ENCODE data around the gene SLC5A7.

The SLC5A7 gene

DNA sequence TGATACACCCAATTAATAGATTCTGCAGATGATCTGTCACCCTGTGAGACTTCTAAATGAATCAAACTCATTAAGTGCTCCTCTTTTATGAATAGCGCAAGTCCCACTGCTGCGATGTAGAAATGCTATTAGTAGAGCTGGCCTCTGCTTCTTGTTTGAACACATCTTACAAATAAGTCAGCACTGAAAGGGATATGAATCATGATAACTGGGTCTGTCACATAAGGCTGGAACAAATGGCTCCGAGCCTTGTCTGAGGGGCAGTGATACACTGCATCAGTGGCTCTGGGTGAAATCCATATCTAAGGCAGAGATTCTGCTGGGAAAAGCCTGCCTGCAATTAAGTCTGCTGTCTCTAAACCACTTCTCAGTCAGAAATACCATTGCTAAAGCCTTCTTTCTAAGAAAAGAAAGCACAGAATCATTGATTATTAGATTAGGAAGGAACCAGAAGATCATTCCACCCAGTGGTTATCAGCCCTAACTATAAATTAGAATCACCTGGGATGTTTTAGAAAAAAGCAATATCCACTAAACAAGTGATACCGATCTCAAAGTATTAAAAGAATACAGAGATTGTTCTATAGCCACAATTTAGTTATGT lies 75.2 kb downstream of the SLC5A7 start:
- no peak overlapping the region for H3K27ac ChIP-seq
- H3K4me1 ChIP-seq (ENCODE audit: control insufficient read depth in 1 of 2, insufficient read depth in 1 of 2, low read depth in 1 of 2, low read length in 1 of 2) = no peaks in the 10 kb centered on the region
- no peak overlapping the region for H3K4me3 ChIP-seq (ENCODE audit: low read depth in 1 of 2, low read length in 1 of 2)
- H3K9me3 ChIP-seq = no peaks in the 10 kb centered on the region
- no peaks in the 10 kb centered on the region for H3K27me3 ChIP-seq
- H3K36me3 ChIP-seq = no peaks in the 10 kb centered on the region
- TF ChIP-seq, protein P1, sequence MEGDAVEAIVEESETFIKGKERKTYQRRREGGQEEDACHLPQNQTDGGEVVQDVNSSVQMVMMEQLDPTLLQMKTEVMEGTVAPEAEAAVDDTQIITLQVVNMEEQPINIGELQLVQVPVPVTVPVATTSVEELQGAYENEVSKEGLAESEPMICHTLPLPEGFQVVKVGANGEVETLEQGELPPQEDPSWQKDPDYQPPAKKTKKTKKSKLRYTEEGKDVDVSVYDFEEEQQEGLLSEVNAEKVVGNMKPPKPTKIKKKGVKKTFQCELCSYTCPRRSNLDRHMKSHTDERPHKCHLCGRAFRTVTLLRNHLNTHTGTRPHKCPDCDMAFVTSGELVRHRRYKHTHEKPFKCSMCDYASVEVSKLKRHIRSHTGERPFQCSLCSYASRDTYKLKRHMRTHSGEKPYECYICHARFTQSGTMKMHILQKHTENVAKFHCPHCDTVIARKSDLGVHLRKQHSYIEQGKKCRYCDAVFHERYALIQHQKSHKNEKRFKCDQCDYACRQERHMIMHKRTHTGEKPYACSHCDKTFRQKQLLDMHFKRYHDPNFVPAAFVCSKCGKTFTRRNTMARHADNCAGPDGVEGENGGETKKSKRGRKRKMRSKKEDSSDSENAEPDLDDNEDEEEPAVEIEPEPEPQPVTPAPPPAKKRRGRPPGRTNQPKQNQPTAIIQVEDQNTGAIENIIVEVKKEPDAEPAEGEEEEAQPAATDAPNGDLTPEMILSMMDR (IDR thresholded peaks at IDR 0.05) = no peak

Measured in neutrophil (primary cell).